A549 (cell line): ENCODE data around the gene ZFYVE27. TPM values are rescaled to one million over a fixed set of nuclear protein-coding genes. Genes with fewer than 3 reads are reported as not detected.

ENCODE experiments used
- ATAC-seq, 2 experiments: fragments of 200-7000 bp in 1 of 2; fragments of >200 bp in 1 of 2; cut with Nextera tagmentation in 1 of 2; cut with Tn5 transposase in 1 of 2; 3 replicates each; pipeline versions ENCODE4 v1.8.0 to v1.9.1; 2018 to 2020; ENCODE audit warnings: mild to moderate bottlenecking in 1 of 2, moderate library complexity in 1 of 2
- CTCF ChIA-PET: fragments of 300-600 bp; sonication (Branson Sonifier 250); formaldehyde crosslinking; extraction: SDS; loops from one replicate; lab custom pipeline; 2021; ENCODE audit warnings: antibody characterized with exemption, inconsistent platforms; lab: Yijun Ruan, JAX
- POLR2A ChIA-PET: fragments of 350-600 bp; formaldehyde crosslinking; extraction: SDS; loops from one replicate; lab custom pipeline; 2021; ENCODE audit warnings: antibody characterized with exemption, inconsistent platforms; lab: Yijun Ruan, JAX
- DNase-seq, 2 experiments: peaks; one replicate each; pipeline versions ENCODE4 v3.0.0 to v3.0.0-alpha.2; 2011 to 2016; ENCODE audit warnings: low read depth in 1 of 2, low spot score in 1 of 2
- FAIRE-seq: peaks from 2 replicates; lab custom pipeline; 2011; peaks lifted over from hg19 to GRCh38; lab: Jason Lieb, UNC
- H3K27ac ChIP-seq, 2 experiments: fragments of >200 bp; sonication (Bioruptor Twin); formaldehyde crosslinking; 3 replicates each; pipeline ENCODE4 v1.5.1; 2016 to 2017
- H3K4me1 ChIP-seq: fragments of >200 bp; sonication (Bioruptor Twin); formaldehyde crosslinking; 3 replicates; pipeline ENCODE4 v1.6.1; 2016
- H3K4me2 ChIP-seq: fragments of >200 bp; sonication (Bioruptor Twin); formaldehyde crosslinking; 3 replicates; pipeline ENCODE4 v1.6.1; 2016
- H3K4me3 ChIP-seq: fragments of >200 bp; sonication (Bioruptor Twin); formaldehyde crosslinking; 3 replicates; pipeline ENCODE4 v1.5.1; 2016
- H3K9me3 ChIP-seq: fragments of >200 bp; sonication (Bioruptor Twin); formaldehyde crosslinking; 3 replicates; pipeline ENCODE4 v1.6.1; 2016
- CHD4 ChIP-seq: fragments of 200-600 bp; sonication (generic); IDR thresholded peaks from 2 replicates; pipeline ENCODE4 v1.6.1; 2016; ENCODE audit warnings: antibody characterized with exemption, mild to moderate bottlenecking, borderline replicate concordance
- CTCF ChIP-seq: fragments of >200 bp; sonication (Bioruptor Twin); formaldehyde crosslinking; IDR thresholded peaks from 3 replicates; pipeline ENCODE4 v1.5.1; 2016
- EHF ChIP-seq: fragments of 250-450 bp; sonication (Bioruptor Pico); IDR thresholded peaks from 2 replicates; pipeline ENCODE4 v1.5.0; 2020; ENCODE audit warnings: mild to moderate bottlenecking
- EP300 ChIP-seq, 2 experiments: fragments of >200 bp; sonication (Bioruptor Twin); formaldehyde crosslinking; IDR thresholded peaks; 2 replicates in 1 of 2; 3 replicates in 1 of 2; pipeline ENCODE4 v1.6.1; 2016 to 2017
- FOSB ChIP-seq: fragments of 250-450 bp; sonication (Bioruptor Pico); IDR thresholded peaks from 2 replicates; pipeline ENCODE4 v1.5.0; 2020; ENCODE audit warnings: mild to moderate bottlenecking, moderate library complexity
- FOSL2 ChIP-seq, 2 experiments: fragments of 450-650 bp in 1 of 2; fragments of >200 bp in 1 of 2; sonication (Bioruptor Twin) in 1 of 2; formaldehyde crosslinking; IDR thresholded peaks; 2 replicates each; pipeline versions ENCODE4 v1.5.0 to v1.6.1; 2016 to 2020; ENCODE audit warnings: mild to moderate bottlenecking in 1 of 2, moderate library complexity in 1 of 2
- FOXS1 ChIP-seq: fragments of 250-450 bp; sonication (Bioruptor Pico); IDR thresholded peaks from 2 replicates; pipeline ENCODE4 v1.5.0; 2020; ENCODE audit warnings: mild to moderate bottlenecking, moderate library complexity
- HEYL ChIP-seq: fragments of 250-450 bp; sonication (Bioruptor Pico); IDR thresholded peaks from 2 replicates; pipeline ENCODE4 v1.8.0; 2021; ENCODE audit warnings: mild to moderate bottlenecking, moderate library complexity
- HOXB5 ChIP-seq: fragments of 250-450 bp; sonication (Bioruptor Pico); IDR thresholded peaks from 2 replicates; pipeline ENCODE4 v1.5.0; 2020; ENCODE audit warnings: mild to moderate bottlenecking, moderate library complexity
- JUNB ChIP-seq: fragments of >200 bp; sonication (Bioruptor Twin); formaldehyde crosslinking; IDR thresholded peaks from 2 replicates; pipeline ENCODE4 v1.6.1; 2016
- MAFK ChIP-seq: fragments of 450-650 bp; IDR thresholded peaks from 2 replicates; pipeline ENCODE4 v1.6.1; 2014; ENCODE audit not compliant: partially characterized antibody
- NR3C1 ChIP-seq: fragments of >200 bp; sonication (Bioruptor Twin); formaldehyde crosslinking; IDR thresholded peaks from 3 replicates; pipeline ENCODE4 v1.6.1; 2017
- POLR2A ChIP-seq: IDR thresholded peaks from 2 replicates; pipeline ENCODE4 v1.6.1; 2012; ENCODE audit warnings: mild to moderate bottlenecking, low read length
- RFX5 ChIP-seq: fragments of 450-650 bp; IDR thresholded peaks from 2 replicates; pipeline ENCODE4 v1.7.1; 2014; ENCODE audit warnings: antibody characterized with exemption, mild to moderate bottlenecking, moderate library complexity
- RNF2 ChIP-seq: fragments of 200-600 bp; sonication (generic); IDR thresholded peaks from 2 replicates; pipeline ENCODE4 v1.6.1; 2016; ENCODE audit warnings: low read depth, mild to moderate bottlenecking, antibody characterized with exemption, moderate library complexity, borderline replicate concordance
- TFCP2L1 ChIP-seq: fragments of 250-450 bp; sonication (Bioruptor Pico); IDR thresholded peaks from 2 replicates; pipeline ENCODE4 v1.5.0; 2021; ENCODE audit warnings: mild to moderate bottlenecking
- TP53 ChIP-seq: fragments of 250-450 bp; sonication (Bioruptor Pico); IDR thresholded peaks from 2 replicates; pipeline ENCODE4 v1.5.0; 2021; ENCODE audit warnings: mild to moderate bottlenecking, moderate library complexity
- ZC3H11A ChIP-seq: fragments of 450-650 bp; IDR thresholded peaks from 2 replicates; pipeline ENCODE4 v1.6.1; 2014; ENCODE audit warnings: antibody characterized with exemption, mild to moderate bottlenecking
- ZNF302 ChIP-seq: fragments of 250-450 bp; sonication (Bioruptor Pico); IDR thresholded peaks from 2 replicates; pipeline ENCODE4 v1.9.0; 2021; ENCODE audit warnings: inconsistent platforms, mild to moderate bottlenecking, moderate library complexity
- ZSCAN20 ChIP-seq: fragments of 250-450 bp; sonication (Bioruptor Pico); IDR thresholded peaks from 2 replicates; pipeline ENCODE4 v1.8.0; 2022; ENCODE audit warnings: mild to moderate bottlenecking, moderate library complexity
- WGBS: methylation state at CpG from one replicate; pipeline ENCODE4 v1.1.6; 2017; ENCODE audit errors: missing lambda C conversion rate; 5-methylcytosine and 5-hydroxymethylcytosine counted together
- polyA plus RNA-seq, 4 experiments: library from polyadenylated mRNA; depleted of rRNA in 3 of 4; stranded (reverse); fragments of >200 nt; fragmentation: RNase III in 1 of 4; extraction: RNeasy Plus Mini Kit Qiagen cat#74134 plus additional on column Dnase treatment in 1 of 4; gene quantifications; 2 replicates in 3 of 4; 3 replicates in 1 of 4; pipeline ENCODE4 v1.2.3, GENCODE V29; 2011 to 2017
- TF ChIP-seq, protein P1 (sequence below): fragments of 250-450 bp; sonication (Bioruptor Pico); IDR thresholded peaks from 2 replicates; pipeline ENCODE4 v1.5.0; 2021; ENCODE audit warnings: mild to moderate bottlenecking, moderate library complexity, borderline replicate concordance

Gene ZFYVE27
- polyA plus RNA-seq, 2 of the 4 experiments (the other 2 are of a cell fraction), result 17.1 to 20.1 TPM

DNA sequence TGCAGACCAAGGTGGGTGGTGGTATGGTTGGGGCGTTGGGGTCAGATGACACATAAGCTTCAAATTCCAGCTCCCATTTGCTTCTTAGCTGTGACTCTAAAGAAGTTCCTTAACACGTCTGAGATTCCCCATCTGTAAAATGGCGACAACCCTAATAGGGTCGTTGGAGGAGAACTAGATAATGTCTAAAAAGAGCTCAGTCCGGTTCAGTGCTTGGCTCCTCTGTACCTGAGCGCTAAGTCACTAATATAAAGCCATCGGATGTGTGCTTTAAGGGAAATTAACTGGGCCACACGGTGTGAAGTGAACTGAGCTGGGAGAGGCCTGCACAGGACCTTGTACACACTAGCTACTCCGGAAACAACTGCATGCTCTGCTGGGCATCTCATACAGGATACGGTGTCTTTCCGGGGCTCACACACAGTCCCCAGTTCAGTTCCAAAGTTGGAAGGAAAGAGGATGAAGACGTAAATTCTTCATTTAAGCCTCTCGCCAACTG lies 476 bp upstream of the ZFYVE27 start:
- no peaks in the 10 kb centered on the region for H3K9me3 ChIP-seq
- 66% methylated on average over 13 of the region's 13 CpGs for WGBS
- TF ChIP-seq ZC3H11A (no peak), RFX5 (0 out of 2 replicates have a peak, but pooled peaks have one; percentile 39), EHF (CRISPR knock-in tag) (no peak), EP300 (IDR thresholded peaks at IDR 0.05) (no peak), TP53 (CRISPR knock-in tag) (peak; percentile 95), POLR2A (no peak), FOXS1 (CRISPR knock-in tag) (no peak), ZNF302 (CRISPR knock-in tag) (peak; percentile 86), HEYL (no peak), CTCF (no peak), RNF2 (peak; percentile 97; the same call in 1 of the 2 replicates), ZSCAN20 (CRISPR knock-in tag) (peak; percentile 87; the same call in 1 of the 2 replicates), TFCP2L1 (CRISPR knock-in tag) (peak; percentile 92), CHD4 (no peak), FOSB (CRISPR knock-in tag) (no peak)
- TF ChIP-seq, protein P1, sequence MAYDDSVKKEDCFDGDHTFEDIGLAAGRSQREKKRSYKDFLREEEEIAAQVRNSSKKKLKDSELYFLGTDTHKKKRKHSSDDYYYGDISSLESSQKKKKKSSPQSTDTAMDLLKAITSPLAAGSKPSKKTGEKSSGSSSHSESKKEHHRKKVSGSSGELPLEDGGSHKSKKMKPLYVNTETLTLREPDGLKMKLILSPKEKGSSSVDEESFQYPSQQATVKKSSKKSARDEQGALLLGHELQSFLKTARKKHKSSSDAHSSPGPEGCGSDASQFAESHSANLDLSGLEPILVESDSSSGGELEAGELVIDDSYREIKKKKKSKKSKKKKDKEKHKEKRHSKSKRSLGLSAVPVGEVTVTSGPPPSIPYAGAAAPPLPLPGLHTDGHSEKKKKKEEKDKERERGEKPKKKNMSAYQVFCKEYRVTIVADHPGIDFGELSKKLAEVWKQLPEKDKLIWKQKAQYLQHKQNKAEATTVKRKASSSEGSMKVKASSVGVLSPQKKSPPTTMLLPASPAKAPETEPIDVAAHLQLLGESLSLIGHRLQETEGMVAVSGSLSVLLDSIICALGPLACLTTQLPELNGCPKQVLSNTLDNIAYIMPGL (CRISPR knock-in tag), result 0 out of 2 replicates have a peak, but pooled peaks have one; percentile 11
- peaks cover 9% of the 10 kb centered on the region; the same call in 2 of the 3 replicates for H3K4me1 ChIP-seq
- no peak for FAIRE-seq
- H3K27ac ChIP-seq, result peak overlapping the region; percentile 86 to 98
- H3K4me3 ChIP-seq, result no peak overlapping the region; the same call in 2 of the 3 replicates
- DNase-seq, result no peak
- ATAC-seq, result peak; percentile 46 to 55
- H3K4me2 ChIP-seq, result peak overlapping the region; percentile 58
- CTCF ChIA-PET, result interaction anchor here (1.0 to 36.9 kb wide), 7 partner anchors 11 to 153 kb away, joined by 4 to 1127 read pairs (median 10); partner anchors contain the start of genes AVPI1, HOGA1 and MARVELD1
- POLR2A ChIA-PET, result interaction anchor here (0.6 to 3.4 kb wide), 17 partner anchors 11 to 238 kb away, joined by 3 to 32 read pairs (median 5); partner anchors contain the start of genes AVPI1, MARVELD1 and UBTD1

- no peaks in the 10 kb centered on the region for H3K9me3 ChIP-seq
- ChIA-PET POLR2A (no interaction called here), CTCF (interaction anchor here (1.4 kb wide), 1 partner anchor 28 kb away, joined by 4 read pairs; no protein-coding TSS in a partner anchor)
- H3K4me3 ChIP-seq, result peak overlapping the region; percentile 86
- DNase-seq (no peak), ATAC-seq (peak in 1 of 2 experiments; percentile 4; a peak in 2 of 6 replicates), FAIRE-seq (no peak)
- H3K4me2 ChIP-seq, result peak overlapping the region; percentile 92
- H3K4me1 ChIP-seq, result peaks cover 9% of the 10 kb centered on the region; the same call in 2 of the 3 replicates
- H3K27ac ChIP-seq, result peak overlapping the region; percentile 86 to 98
- WGBS, result 27% methylated on average over 14 of the region's 14 CpGs
- TF ChIP-seq HOXB5 (CRISPR knock-in tag), result no peak
- no peak for TF ChIP-seq HEYL
- TF ChIP-seq CHD4, result no peak
- no peak for TF ChIP-seq MAFK
- TF ChIP-seq POLR2A, result no peak
- TF ChIP-seq JUNB, result no peak
- TF ChIP-seq FOSL2 (IDR thresholded peaks at IDR 0.05), result no peak
- TF ChIP-seq FOSL2 (CRISPR knock-in tag; IDR thresholded peaks at IDR 0.05), result no peak
- TF ChIP-seq RFX5, result no peak
- TF ChIP-seq CTCF, result no peak
- TF ChIP-seq NR3C1, result no peak
Observed at GRCh38 chr10:97737770-97738265, 890 bp downstream of the ZFYVE27 start.
